ES-I3 (cell line): Measurements from ENCODE around the gene NKAIN2.

ENCODE experiments used
- H3K36me3 ChIP-seq: 2 replicates; pipeline ENCODE4 v1.6.1; 2013; ENCODE audit warnings: mild to moderate bottlenecking, low read length, control low read depth, moderate library complexity; ENCODE audit not compliant: insufficient read depth
- H3K4me1 ChIP-seq: 2 replicates; pipeline ENCODE4 v1.6.1; 2013; ENCODE audit warnings: mild to moderate bottlenecking, control low read depth, low read length; ENCODE audit not compliant: insufficient read depth
- H3K9ac ChIP-seq: 2 replicates; pipeline ENCODE4 v1.6.1; 2013; ENCODE audit warnings: low read depth, mild to moderate bottlenecking, low read length, moderate library complexity
- H3K9me3 ChIP-seq: 2 replicates; pipeline ENCODE4 v1.6.1; 2013; ENCODE audit warnings: mild to moderate bottlenecking, low read length, moderate library complexity; ENCODE audit not compliant: control insufficient read depth, insufficient read depth

Gene NKAIN2

DNA sequence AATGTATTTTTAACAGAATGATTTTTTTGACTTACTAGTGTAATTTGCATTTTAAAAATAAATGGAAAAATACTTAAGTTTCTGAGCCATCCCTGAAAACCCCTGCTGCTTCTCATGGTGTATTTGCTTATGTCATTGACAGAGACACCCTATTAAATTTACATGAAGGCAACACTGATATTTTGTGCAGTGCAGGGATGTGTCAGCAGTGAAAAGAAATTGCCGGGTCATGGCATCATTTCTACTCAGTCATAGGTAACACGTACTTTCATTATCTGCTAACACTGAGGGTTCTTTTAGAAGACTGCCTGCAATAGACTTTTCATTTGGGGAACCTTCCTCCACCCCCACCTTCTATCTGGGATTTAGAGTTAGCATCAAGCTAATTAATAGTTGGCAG lies 1021.9 kb downstream of the NKAIN2 start:
- Histone ChIP-seq H3K4me1 (no peaks in the 10 kb centered on the region), H3K9me3 (no peaks in the 10 kb centered on the region), H3K9ac (no peak overlapping the region), H3K36me3 (no peaks in the 10 kb centered on the region)

DNA sequence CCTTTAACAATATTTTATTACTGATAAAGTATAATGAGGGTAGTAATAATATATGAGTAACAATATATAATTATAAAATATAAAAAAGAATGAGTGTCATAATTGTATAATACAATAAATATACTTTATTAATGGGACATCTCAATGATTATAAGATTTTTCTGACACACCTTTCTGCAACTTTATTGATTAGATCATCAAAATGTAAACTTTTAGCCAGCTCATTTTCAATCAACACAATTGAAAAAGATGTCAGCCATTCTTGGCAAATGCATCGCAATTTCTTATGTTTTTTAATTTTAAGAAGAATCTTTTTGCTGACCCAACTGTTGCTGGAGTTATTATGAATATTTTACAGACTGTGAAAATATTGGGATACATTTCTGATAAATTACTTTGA lies 1026.2 kb downstream of the NKAIN2 start:
- no peak overlapping the region for H3K9ac ChIP-seq
- H3K9me3 ChIP-seq, result no peaks in the 10 kb centered on the region
- H3K36me3 ChIP-seq, result no peaks in the 10 kb centered on the region
- no peaks in the 10 kb centered on the region for H3K4me1 ChIP-seq

DNA sequence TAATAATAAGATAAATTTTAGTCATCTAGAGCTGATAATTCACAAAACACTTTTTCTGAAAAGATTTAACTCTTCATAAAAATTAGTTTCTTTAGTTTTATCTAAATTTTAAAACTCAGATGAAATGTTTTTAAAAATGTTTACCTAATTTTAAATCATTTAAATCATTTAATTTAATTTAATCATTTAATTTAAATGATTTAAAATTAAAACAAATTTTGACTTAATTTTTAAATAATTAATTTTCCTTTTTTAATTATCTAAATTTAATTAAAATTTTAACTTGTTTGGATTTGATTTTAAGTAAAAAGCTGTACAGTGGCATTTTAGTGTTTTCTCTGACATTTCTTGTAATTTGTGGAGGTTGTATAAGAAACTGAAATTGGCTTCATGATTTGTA lies 1026.8 kb downstream of the NKAIN2 start:
- Histone ChIP-seq H3K36me3 (no peaks in the 10 kb centered on the region), H3K9ac (no peak overlapping the region), H3K9me3 (no peaks in the 10 kb centered on the region), H3K4me1 (no peaks in the 10 kb centered on the region)

DNA sequence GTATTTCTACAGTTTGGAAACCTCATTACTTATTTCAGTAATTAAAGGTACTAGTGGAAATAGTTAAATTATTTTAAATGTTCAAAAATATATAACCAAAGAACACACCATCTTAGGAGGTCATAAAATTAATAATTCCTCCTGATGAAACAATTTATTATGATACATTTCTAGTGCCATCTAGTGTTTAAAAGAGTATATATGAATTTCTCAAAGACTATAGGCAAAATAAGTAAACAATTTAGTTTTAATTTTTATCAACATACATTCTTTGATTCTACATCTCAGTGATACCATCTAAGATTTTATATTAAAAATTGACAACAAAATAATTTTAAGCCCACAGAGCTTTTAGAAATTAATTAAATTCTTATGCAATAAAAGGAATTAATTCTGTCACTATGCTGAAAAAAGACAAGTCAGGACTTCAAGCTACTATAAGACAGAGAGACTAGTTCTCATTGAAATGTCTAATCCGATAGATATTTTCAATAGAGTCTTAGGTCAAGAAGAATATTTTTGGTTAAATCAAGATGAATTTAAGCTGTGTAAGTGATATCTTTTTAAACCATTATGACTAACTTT lies 1050.8 kb downstream of the NKAIN2 start:
- Histone ChIP-seq H3K9me3 (no peaks in the 10 kb centered on the region), H3K36me3 (no peaks in the 10 kb centered on the region), H3K4me1 (no peaks in the 10 kb centered on the region; the same call in 1 of the 2 replicates), H3K9ac (no peak overlapping the region)

DNA sequence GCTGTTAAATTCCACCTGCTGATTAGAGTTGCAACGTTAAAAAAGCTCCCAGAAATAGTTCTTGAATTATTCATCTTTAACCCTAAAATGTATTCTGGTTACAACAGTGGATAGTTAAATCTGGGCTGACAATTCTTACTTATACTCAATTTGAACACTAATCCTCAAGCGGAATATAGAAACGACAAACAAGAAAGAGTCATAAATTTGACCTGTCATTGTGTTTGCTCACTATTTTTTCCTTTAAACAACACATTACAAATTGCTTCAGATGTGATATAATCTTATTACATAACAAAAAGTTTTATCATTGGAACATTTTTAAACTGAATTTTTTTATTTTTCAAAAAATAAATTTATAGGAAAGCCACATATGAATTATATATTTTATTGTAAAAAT lies 1054.1 kb downstream of the NKAIN2 start:
- Histone ChIP-seq H3K9ac (no peak overlapping the region), H3K36me3 (no peaks in the 10 kb centered on the region), H3K4me1 (no peaks in the 10 kb centered on the region; the same call in 1 of the 2 replicates), H3K9me3 (peaks cover 3% of the 10 kb centered on the region; the same call in 1 of the 2 replicates)

DNA sequence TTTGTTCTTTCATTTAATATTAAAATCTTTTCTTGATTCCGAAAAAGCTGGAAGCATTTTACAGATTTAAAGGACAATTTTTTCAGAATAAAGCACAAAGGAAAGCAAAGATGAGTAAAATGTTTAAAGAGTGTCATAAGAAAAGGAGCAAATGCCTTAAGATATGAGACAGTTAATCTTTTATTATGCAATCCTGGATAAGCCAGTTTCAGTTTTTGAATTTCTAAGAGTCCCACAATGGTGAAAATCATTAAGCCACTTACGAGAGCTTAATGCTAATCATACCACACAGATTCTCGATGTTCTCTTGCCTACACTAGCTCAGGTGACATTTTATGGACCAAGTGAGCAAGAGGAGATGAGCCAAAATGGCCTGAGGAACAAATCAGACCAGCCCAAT lies 1054.9 kb downstream of the NKAIN2 start:
- Histone ChIP-seq H3K36me3 (no peaks in the 10 kb centered on the region), H3K9ac (no peak overlapping the region), H3K9me3 (peaks cover 3% of the 10 kb centered on the region; the same call in 1 of the 2 replicates), H3K4me1 (no peaks in the 10 kb centered on the region; the same call in 1 of the 2 replicates)

DNA sequence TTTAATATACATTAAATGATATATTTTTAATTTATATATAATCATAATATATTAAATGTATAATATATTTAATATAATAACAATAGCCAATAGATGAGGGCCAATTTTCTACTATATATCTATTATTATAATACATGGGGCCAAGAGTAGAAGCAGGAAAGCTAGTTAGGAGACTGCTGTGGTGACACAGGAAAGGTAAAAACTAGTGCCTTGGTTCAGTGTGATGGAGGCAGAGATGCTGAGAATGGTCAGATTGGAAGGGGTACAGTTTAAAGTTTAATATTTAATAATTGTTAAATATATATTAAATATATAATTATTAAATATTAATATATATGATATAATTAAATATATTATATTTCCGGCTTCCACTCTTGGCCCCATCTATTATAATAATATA lies 1055.7 kb downstream of the NKAIN2 start:
- Histone ChIP-seq H3K9me3 (peaks cover 3% of the 10 kb centered on the region; the same call in 1 of the 2 replicates), H3K9ac (no peak overlapping the region), H3K36me3 (no peaks in the 10 kb centered on the region), H3K4me1 (no peaks in the 10 kb centered on the region; the same call in 1 of the 2 replicates)

DNA sequence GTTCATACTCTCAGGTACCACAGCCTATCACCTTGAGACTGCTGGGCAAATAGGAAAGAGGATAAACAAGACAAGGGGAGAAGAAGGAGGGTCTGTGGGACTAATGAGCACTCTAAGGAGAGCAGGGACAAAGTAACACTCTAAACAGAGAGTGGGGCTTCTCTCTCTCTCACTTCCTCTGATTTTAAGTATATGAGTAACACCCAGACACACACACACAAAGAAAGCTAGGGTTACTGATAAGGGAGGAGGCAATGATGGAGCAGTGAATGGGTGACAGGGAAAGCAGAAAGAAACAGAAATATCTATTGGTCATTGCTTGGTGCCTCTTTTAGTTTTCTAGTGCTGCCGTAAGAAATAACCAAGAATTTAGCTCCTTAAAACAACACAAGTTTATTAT lies 1062.4 kb downstream of the NKAIN2 start:
- H3K4me1 ChIP-seq, result no peaks in the 10 kb centered on the region
- H3K36me3 ChIP-seq, result no peaks in the 10 kb centered on the region
- H3K9me3 ChIP-seq, result peaks cover 3% of the 10 kb centered on the region; the same call in 1 of the 2 replicates
- no peak overlapping the region for H3K9ac ChIP-seq

DNA sequence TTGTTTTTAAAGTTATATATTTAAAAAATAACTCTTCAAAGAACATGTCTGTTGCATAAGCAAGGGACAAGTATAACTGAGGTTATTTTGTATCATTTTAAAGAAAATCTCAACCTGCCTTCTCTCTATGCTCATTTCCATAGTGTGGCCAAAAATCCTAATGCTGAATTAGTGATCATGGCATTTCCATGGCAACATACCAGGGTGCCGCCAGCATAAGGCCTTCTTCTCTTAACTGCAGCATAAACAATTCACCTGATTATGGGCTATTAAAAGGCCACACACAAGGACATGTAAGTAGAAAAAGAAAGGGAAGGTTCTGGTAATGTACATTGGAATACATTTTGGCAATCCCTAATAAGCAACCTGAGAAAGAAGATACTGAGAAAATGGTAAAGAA lies 1063.5 kb downstream of the NKAIN2 start:
- Histone ChIP-seq H3K9me3 (no peaks in the 10 kb centered on the region), H3K9ac (no peak overlapping the region), H3K4me1 (no peaks in the 10 kb centered on the region), H3K36me3 (no peaks in the 10 kb centered on the region)

DNA sequence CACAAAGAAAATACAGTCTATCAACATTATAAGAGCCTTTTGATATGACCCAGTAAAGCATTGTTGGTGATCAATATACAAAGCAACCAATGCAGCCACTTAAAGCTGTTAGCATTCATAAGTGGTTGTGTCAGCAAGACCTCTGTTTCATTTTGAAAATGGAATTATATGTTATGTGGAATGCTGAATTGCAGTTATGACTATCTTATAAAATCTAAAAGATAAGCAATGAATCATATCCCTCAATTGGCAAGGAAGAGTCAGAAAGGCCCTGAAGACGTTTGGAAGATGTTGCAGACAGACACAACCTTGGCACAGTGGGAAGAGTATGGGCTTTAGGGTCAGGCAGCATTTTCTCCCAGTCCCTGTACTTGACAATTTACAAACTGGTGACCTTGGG lies 1064.8 kb downstream of the NKAIN2 start:
- H3K9me3 ChIP-seq, result no peaks in the 10 kb centered on the region
- no peaks in the 10 kb centered on the region for H3K36me3 ChIP-seq
- no peaks in the 10 kb centered on the region for H3K4me1 ChIP-seq
- H3K9ac ChIP-seq, result no peak overlapping the region

DNA sequence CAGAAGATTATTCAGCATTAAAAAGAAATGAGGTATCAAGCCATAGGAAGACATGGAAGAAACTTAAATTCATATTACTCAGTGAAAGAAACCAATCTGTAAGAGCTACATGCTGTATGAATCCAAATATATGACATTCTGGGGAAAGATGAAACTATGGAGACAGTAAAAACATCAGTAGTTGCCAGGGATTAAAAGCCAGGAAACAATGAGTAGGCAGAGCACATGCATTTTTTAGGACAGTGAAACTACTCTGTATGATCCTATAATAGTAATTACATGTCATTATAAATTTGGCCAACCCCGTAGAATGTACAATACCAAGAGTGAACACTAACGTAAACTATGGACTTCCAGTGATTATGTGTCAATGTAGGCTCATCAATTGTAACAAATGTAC lies 1065.8 kb downstream of the NKAIN2 start:
- no peak overlapping the region for H3K9ac ChIP-seq
- H3K9me3 ChIP-seq, result no peaks in the 10 kb centered on the region
- H3K4me1 ChIP-seq, result no peaks in the 10 kb centered on the region
- no peaks in the 10 kb centered on the region for H3K36me3 ChIP-seq

DNA sequence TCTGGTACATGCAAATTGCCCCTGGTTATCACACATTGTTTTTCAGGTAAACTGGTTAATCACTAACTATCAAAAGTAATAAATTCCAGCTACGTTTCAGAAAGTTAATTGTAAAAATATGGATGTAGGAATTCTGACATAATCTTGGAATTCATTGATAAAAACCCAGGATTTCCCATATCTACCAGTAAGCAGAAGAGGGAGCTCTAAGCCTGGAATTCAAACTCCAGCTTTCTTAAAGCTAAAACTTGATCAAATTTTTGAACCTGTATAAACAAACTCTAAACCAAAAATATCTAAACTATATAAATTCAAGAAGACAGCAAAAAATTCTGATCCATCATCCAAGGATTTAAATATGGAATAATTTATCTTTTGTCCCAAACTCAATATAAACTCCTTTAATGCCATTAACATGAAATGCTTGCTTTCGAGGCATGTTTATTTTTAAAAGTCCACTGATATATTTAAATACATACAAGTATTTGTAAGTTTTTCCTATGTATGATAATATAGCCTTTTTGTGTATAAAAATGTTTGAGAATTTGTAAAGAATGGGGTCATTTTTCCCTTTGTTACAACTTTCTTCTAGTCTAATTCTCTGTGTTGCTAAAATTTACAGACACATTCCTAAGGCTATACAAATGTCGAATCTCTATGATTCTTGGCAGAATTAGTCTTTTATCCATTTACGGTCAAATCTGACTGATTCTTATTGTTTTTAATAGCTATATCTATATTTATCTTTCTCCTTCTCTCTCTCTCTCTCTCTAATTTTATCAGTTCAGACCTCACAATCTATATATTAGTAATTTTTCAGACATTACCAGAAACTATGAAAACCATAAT lies 1067.2 kb downstream of the NKAIN2 start:
- Histone ChIP-seq H3K9ac (no peak overlapping the region), H3K4me1 (no peaks in the 10 kb centered on the region), H3K36me3 (no peaks in the 10 kb centered on the region), H3K9me3 (no peaks in the 10 kb centered on the region)

DNA sequence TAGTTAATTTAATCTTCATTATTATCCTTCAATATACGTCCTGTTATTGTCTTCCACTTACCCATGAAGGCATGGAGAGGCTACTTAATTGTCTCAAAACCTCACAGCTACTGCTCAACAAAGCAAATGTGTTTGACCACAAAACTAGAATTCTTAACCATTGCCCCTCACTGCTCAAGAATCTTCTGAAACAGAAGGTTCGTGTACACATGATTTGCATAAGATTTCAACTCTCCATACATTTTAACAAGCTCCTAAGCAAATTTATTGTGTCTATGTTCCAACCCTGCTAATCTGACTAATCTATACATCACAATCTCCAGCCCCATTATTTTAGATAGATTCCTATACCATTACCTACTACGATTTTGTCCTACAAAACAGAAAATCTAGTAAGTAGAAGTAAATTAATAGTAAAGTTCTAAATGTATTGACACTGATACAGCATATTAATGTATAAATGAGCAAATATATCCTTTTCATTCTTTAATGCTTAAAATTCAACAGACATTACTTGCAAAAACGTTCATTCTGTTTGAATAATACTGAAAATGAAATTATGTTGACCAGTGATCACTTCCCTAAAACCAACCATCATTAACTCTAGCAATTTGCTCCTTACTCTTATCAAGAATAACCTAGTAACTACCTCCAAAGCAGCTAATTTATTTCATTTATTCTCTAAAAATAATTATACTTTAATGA lies 1068.8 kb downstream of the NKAIN2 start:
- Histone ChIP-seq H3K36me3 (no peaks in the 10 kb centered on the region), H3K9ac (no peak overlapping the region), H3K4me1 (no peaks in the 10 kb centered on the region), H3K9me3 (no peaks in the 10 kb centered on the region)

DNA sequence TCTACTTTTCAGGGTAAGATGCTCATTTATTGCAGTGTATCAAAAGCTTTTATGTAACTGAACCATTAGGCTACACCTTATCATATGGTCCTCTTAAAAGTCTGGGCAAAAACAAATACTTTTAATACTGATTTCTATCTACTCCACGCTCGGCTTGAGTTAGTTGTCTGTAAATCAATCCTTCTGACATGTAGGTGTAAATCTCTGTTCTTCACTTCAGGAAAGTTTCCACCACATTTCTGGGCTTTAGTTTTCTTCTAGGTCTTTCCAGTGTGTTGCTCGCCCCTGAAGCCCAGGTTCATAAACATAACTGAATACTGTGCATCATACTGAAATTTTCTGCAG lies 1069.4 kb downstream of the NKAIN2 start:
- H3K4me1 ChIP-seq, result no peaks in the 10 kb centered on the region
- H3K9me3 ChIP-seq, result no peaks in the 10 kb centered on the region
- no peak overlapping the region for H3K9ac ChIP-seq
- no peaks in the 10 kb centered on the region for H3K36me3 ChIP-seq
